Keratinocyte (primary cell): ENCODE measurements around the gene SULF2.
"Not testable (repeated sequence)": the region's sequence is repeated elsewhere in the genome, so short reads cannot be mapped to it uniquely, and the experiment has no call there.

Experiments
- EZH2 ChIP-seq: IDR thresholded peaks from one replicate; pipeline ENCODE4 v1.6.1; 2012; ENCODE audit warnings: inconsistent platforms, mild to moderate bottlenecking, low read length, moderate library complexity
- TF ChIP-seq, protein P1 (sequence below), 3 experiments: IDR thresholded peaks in 1 of 3; conservative IDR thresholded peaks in 1 of 3; optimal IDR thresholded peaks in 1 of 3; 2 replicates in 2 of 3; 3 replicates in 1 of 3; pipeline versions ENCODE3 to v1.5.1; 2011; ENCODE audit warnings: low read length in 3 of 3, mild to moderate bottlenecking in 3 of 3, moderate library complexity in 2 of 3, control low read depth in 1 of 3, inconsistent platforms in 1 of 3; ENCODE audit not compliant: insufficient read depth in 2 of 3; ENCODE audit errors: extremely low read depth in 1 of 3

DNA sequence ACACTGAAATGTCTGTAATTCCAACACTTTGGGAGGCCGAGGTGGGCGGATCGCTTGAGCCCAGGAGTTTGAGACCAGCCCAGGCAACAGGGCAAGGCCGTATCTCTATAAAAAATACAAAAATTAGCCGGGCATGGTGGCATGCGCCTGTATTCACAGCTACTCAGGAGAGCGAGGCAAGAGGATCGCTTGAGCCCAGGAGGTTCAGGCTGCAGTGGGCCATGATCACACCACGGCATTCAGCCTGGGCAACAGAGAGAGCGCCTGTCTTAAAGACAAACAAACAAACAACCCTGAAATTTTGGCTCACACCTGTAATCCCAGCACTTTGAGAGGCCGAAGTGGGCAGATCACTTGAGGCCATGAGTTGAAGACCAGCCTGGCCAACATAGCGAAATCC, 38.7 kb upstream of the SULF2 start:
- not testable (repeated sequence) for TF ChIP-seq EZH2
- TF ChIP-seq, protein P1, sequence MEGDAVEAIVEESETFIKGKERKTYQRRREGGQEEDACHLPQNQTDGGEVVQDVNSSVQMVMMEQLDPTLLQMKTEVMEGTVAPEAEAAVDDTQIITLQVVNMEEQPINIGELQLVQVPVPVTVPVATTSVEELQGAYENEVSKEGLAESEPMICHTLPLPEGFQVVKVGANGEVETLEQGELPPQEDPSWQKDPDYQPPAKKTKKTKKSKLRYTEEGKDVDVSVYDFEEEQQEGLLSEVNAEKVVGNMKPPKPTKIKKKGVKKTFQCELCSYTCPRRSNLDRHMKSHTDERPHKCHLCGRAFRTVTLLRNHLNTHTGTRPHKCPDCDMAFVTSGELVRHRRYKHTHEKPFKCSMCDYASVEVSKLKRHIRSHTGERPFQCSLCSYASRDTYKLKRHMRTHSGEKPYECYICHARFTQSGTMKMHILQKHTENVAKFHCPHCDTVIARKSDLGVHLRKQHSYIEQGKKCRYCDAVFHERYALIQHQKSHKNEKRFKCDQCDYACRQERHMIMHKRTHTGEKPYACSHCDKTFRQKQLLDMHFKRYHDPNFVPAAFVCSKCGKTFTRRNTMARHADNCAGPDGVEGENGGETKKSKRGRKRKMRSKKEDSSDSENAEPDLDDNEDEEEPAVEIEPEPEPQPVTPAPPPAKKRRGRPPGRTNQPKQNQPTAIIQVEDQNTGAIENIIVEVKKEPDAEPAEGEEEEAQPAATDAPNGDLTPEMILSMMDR (optimal IDR thresholded peaks at IDR 0.05 in 1 of 3, IDR thresholded peaks at IDR 0.05 in 1 of 3, conservative IDR thresholded peaks at IDR 0.05 in 1 of 3; ENCODE audit: extremely low read depth in 1 of 3, insufficient read depth in 2 of 3, low read length in 3 of 3) = not testable (repeated sequence)
